ENCODE results near the gene TPCN1.

TPCN1 gene

GRCh38 chr12:113226696-113227568 lies 5.7 kb downstream of the TPCN1 start:
- DNase-seq = no peak

GRCh38 chr12:113227686-113228391 lies 6.6 kb downstream of the TPCN1 start:
- no peak for DNase-seq

- DNase-seq = no peak
Measured at GRCh38 chr12:113228394-113229028, 7.2 kb downstream of the TPCN1 start.

- no peak for DNase-seq
Measured at GRCh38 chr12:113230315-113231234, 9.3 kb downstream of the TPCN1 start.

GRCh38 chr12:113231235-113232088 lies 10.2 kb downstream of the TPCN1 start:
- DNase-seq = no peak

- peak; percentile 28 for DNase-seq
Measured at GRCh38 chr12:113232089-113232839, 11.0 kb downstream of the TPCN1 start.

- DNase-seq = peak; percentile 91
Measured at GRCh38 chr12:113232840-113233585, 11.7 kb downstream of the TPCN1 start.

- DNase-seq = no peak
Measured at GRCh38 chr12:113233967-113234366, 12.7 kb downstream of the TPCN1 start.

- DNase-seq = no peak
Measured at GRCh38 chr12:113234483-113234882, 13.2 kb downstream of the TPCN1 start.

- no peak for DNase-seq
Measured at GRCh38 chr12:113235976-113236375, 14.7 kb downstream of the TPCN1 start.

- DNase-seq = peak; percentile 46
Measured at GRCh38 chr12:113236539-113237399, 15.5 kb downstream of the TPCN1 start.

- no peak for DNase-seq
Measured at GRCh38 chr12:113237748-113238147, 16.5 kb downstream of the TPCN1 start.

GRCh38 chr12:113238309-113238708 lies 17.0 kb downstream of the TPCN1 start:
- DNase-seq = no peak

GRCh38 chr12:113239288-113239771 lies 18.1 kb downstream of the TPCN1 start:
- DNase-seq = no peak

GRCh38 chr12:113239811-113240331 lies 18.6 kb downstream of the TPCN1 start:
- no peak for DNase-seq

- DNase-seq = peak; percentile 73
Measured at GRCh38 chr12:113240395-113240794, 19.1 kb downstream of the TPCN1 start.

- peak; percentile 84 for DNase-seq
Measured at GRCh38 chr12:113241191-113242025, 20.1 kb downstream of the TPCN1 start.

GRCh38 chr12:113242026-113242418 lies 20.8 kb downstream of the TPCN1 start:
- DNase-seq = no peak
